ENCODE results near the gene PCDH15.

The PCDH15 gene

DNA sequence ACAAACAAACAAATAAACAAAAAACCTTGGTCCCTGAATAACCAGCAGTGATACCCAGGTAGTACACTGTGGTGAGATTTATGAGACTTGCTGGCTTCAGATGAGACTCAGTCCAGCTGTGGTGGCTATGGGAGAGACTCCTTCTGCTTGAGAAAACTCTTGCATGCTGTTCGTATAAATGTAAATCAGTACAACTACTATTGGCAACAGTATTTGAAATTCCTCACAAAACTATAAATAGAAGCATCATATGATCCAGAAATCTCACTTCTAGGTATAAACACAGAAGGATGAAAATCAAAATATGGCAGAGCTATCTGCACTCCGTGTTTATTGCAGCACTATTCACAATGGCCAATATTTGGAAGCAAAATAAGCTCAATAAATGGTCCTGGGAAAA is 692.1 kb downstream of the PCDH15 start:
- DNase-seq: no peak

DNA sequence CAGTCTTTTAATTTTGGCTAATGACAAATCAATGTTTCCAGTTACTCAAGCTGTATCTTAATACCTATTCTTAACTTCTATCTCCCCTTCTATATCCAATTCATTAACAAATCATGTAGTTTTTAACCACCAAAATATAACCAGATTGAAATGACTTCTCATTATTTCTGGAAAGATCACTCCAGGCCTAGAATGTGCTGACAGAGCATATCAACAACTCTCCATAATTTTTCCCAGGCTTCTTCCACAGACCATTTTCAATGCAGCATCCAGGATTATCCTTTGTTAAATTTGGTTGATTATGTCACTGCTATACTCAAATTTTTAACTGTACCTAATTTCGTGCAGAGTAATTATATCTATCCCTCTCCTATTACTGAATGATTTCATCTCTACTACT is 704.1 kb downstream of the PCDH15 start:
- no peak for DNase-seq

DNA sequence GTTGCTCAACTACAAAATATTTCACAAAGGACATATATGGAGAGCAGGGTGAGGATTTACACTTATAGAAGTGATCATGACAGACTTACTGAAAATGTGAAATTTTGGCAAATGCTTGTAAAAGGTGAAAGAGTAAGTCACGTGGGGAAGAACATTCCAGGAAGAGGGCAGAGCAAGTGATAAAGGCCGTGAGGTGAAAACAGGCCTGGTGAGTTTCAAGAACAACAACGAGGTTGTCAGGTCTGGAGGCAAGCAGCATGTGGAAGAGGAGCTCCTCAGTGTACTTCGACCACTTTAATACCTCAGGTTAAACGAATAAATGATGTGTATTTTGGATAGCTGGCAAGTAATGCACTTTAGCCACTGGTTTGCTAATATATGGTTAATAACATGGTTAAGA is 706.7 kb downstream of the PCDH15 start:
- no peak for DNase-seq

DNA sequence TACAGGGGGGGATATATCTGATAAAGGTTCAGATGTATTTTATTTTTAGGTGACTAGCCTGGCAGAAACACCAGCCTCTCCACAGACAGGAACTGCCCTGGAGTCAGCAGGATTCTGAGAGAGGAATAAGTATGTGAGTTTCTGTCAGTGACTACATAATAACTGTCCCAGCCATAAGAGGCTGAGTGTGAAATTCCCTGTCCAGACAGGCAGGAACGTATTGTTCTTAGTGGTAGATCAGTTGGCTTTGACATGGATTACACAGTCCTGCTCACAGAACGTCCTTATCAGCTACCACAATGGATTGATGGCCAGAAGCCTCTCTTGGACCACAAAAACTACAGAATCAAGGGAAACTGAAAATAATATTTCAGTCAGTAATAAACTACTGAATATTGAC is 709.8 kb downstream of the PCDH15 start:
- no peak for DNase-seq

DNA sequence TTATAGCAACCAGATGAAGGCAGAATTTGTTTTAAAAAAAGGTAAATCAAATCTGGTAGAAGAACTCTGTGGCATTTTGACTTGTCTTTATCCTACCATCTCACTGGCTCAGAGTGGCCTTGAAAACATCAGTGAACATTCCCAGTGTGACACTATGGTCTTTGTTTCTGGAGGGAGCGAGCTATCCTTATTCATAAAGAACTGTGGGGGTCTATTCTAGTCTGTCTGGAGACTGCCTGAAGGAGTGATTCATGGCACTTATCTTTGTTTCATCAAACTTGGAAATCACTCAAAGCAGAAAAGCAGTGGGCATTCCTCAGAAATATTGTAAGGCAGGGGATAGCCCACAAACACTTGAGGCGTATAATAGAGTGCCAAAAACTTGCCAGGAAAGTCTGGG is 719.1 kb downstream of the PCDH15 start:
- DNase-seq: no peak

DNA sequence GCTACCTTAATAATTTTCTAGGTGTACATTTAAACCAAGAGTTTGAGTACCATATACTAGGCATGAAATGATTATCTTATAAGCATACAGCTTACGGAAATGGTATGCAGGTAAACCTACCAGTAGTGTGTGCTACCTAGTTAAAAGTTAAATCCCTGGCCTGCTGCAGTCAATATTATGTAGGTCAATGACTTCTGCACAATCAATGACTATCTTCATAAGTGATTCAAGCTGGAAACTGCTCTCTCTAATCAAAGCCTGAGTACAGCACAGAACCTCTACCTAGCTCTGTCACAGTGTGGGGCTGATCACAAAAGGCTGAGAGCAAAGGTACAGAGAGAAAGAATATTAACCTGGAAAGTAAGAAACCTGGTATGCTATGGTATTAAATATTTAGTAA is 733.7 kb downstream of the PCDH15 start:
- DNase-seq: no peak

DNA sequence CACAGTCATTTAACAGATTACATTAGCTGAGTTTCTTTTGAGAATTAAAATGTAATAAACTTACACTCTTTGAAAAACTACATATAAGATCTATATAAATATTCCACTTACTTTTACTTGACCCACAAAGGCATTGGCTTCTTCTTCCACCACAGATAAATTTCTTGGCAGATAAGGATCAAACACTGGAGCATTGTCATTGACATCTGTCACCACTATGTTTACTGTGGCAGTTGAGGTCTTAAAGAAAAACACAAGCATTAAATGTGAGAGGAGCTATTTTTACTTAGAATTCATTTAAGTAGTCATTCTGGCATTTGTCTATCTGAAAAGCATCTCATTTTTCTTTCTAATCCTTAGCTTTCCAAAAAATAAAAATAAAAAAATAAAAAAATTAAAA is 734.4 kb downstream of the PCDH15 start:
- no peak for DNase-seq

DNA sequence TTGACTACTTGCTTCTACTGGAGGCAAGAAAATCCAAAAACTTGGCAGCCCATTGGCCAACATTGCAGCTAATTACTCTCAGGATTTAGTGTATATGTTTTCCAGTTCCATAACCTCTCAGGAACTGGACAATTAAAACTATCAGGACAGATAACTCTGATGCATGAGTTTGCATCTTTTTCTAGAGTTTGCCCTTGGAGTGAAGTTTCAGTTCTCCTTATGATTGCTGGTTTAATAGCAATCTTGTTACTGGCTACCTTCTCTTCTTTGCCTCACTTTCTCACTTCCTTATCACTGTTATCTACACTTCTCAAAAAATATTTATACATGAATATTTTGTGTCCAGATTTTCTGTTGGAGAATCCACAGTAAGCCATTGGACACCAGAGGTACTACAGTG is 735.9 kb downstream of the PCDH15 start:
- no peak for DNase-seq

DNA sequence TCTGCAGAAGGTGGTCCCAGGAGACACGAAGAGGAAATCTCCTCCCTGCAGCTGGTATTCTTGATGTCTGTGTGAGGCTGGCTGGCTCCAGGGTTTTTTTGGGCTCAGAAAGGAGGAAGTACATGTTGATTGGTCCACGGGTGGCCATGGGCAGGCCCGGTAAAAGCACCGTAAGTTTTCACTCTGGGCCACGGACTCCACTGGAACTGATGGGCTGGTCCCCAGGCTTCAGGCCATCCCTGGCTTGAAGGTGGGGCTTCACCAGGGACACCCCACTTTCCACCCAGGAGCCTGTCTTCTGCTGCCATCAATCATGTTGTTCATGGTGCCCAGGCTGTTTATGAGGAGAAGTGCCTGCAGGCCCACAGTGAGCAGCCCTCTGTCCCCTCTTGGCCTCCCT is 736.8 kb downstream of the PCDH15 start:
- no peak for DNase-seq

DNA sequence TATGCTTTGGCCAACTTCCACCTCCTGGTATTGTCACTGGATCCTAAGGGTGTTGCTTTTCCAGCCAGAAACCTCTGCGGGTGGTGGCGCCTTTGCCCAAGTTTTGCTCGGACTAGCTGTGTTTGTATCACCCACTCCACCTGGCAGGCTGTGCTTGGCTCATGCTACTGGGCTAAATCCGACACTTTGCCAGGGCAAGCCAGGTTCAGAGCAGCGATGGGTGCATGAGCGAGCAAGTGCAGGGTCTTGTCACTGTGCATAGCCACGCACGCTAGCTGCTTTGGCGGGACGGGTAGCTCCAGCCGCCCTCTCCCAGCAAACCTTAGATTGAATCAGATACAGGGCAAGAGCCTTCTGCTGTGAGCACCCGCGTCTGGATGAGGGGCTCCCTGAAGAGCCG is 737.5 kb downstream of the PCDH15 start:
- DNase-seq: no peak

DNA sequence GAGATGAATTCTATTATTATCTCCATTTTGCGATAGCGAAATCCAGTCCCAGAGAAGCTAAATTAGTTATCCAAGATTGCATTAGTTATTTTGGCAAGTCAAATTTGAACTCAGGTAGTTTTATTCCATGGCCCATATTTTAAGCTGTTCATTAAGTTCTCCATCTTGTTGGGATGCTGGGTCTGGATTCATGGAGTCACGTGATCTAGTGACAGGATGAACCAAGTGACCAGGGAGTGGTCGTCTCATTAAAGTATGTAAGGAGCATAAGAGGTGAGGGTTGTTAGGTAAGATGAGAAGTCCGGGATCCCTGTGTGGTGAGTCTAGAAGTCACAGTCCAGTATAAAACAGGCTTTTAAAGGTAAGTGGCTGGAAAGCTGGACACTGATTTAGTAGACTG is 740.5 kb downstream of the PCDH15 start:
- DNase-seq: no peak

DNA sequence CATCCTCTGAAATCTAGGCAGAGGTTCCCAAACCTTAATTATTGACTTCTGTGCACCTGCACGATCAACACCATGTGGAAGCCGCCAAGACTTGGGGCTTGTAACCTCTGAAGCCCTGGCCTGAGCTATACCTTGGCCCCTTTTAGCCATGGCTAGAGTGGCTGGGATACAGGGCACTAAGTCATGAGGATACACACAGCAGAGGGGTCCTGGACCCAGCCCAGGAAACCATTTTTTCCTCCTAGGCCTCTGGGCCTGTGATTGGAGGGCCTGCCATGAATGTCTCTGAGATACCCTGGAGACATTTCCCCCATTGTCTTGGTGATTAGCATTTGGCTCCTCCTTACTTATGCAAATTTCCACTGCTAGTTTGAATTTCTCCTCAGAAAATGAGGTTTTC is 743.7 kb downstream of the PCDH15 start:
- DNase-seq: no peak

DNA sequence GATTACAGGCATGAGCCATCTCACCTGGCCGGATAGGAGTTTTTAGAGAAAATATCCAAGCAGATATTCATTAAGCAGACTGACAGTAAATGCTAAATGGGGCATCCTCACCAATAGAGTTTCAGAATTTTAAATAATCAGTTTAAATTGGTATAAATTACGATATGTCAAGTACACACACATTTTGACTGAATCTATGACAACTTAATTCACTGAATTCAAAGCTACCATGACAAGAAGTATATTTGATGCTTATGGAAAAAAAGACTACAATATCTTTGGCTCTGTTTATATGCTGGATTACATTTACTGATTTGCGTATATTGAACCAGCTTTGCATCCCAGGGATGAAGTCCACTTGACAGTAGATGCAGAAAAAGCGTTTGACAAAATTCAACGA is 774.7 kb downstream of the PCDH15 start:
- no peak for DNase-seq

DNA sequence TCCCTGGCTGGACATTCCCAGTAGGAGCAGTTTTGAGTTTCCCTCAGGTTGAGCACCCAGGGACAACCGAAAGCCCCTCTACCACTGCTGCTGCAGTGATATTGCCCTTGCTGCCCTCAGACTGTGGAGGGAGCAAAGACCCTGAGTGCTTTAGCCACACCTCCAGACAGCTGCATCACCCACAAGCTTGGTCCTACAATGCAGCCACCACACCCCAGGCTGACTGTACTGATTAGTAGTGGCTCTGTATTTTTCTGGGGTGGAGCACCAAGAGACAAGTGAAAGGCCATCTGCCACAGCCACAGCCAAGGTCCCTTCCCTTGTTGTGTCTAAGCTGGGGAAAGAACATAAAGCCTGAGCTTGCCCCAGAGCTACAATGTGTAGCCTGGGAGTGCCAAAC is 789.9 kb downstream of the PCDH15 start:
- DNase-seq: no peak

DNA sequence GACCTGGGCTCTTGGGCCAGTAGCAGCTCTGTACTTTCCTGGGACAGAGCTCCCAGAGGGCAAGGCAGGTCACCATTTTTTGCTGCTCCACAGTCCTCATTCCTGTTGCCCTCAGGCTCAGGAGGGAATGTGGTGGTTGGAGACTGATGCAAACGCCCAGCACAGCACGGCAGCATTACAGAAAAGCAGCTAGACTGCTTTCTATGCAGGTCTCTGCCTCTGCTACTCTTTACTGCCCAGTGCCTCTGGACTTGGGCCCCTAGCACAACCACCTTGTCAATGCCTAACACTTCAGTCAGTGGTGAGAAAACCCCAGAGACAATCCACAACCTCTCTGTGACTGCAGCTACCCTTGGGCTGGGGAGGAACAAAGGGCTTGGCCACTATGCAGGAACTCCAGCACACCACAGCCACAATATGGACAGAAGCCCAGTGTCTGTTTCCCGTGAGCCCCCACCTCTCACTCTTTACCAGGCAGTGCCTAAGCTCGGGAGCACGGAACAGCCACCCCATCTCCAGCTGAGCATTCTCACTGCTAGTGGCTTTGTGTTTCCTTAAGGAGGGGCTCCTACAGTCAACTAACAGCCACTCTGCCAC is 790.6 kb downstream of the PCDH15 start:
- DNase-seq: no peak

DNA sequence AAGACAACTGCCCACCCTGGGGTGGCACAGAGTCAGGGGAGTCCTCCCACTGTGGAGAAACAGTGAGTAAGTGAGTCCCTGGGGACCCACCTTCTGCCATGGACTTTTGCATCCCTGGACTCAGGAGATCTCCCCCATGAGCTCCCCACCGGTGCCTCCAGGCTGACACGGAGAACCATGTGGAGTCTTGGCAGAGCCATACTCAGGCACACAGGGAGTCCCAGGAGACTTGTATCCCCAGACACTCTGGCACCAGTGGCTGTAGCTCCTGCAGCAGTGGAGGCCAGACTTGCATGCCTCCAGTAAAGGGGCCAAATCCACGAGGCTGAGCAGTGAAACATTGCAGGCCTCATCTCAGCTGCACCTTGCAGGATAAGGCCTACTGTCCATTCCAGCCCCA is 791.4 kb downstream of the PCDH15 start:
- DNase-seq: no peak

DNA sequence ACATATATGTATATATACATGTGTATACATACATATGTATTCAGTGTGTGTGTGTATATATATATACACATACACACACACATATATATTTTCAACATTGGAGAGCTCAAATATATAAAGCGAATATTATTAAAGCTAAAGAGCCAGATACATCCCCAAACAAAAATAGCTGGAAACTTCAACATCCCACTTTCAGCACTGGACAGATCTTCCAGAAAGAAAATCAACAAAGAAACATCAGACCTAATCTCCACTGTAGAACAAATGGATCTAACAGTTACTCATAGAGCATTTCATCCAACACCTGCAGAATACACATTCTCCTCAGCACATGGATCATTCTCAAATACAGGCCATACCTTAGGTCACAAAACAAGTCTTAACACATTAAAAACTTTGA is 799.0 kb downstream of the PCDH15 start:
- no peak for DNase-seq

DNA sequence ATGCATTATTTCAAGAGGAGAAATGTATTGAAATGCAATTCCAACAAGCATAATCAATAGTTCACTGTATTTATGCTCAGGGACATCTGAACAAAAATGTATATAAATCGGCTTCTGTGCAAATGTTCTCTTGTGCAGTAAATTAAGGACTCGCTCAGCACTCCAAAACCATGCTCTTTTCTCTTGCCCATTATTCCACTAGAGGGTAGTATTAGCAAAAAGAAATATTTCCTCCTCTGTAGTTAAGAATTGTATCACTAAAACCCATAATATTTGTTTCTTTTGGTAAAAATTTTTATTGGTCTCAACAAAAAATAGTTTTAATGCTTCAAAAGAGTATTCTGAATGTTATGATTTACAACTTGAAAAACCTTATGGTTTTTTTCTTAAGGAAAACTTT is 803.1 kb downstream of the PCDH15 start:
- DNase-seq: no peak

DNA sequence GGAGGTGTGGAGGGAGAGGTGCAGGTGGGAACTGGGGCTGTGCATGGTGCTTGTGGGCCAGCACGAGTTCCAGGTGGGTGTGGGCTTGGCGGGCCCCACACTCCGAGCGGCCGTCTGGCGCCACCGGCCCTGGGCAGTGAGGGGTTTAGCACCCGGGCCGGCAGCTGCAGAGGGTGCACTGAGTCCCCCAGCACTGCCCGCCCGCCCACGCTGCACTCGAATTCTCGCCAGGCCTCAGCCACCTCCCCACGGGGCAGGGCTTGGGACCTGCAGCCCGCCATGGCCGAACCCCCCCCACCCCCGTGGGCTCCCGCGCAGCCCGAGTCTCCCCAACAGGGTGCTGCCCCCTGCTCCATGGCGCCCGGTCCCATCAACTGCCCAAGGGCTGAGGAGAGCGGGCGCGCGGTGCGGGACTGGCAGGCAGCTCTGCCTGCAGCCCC is 810.2 kb downstream of the PCDH15 start:
- no peak for DNase-seq

DNA sequence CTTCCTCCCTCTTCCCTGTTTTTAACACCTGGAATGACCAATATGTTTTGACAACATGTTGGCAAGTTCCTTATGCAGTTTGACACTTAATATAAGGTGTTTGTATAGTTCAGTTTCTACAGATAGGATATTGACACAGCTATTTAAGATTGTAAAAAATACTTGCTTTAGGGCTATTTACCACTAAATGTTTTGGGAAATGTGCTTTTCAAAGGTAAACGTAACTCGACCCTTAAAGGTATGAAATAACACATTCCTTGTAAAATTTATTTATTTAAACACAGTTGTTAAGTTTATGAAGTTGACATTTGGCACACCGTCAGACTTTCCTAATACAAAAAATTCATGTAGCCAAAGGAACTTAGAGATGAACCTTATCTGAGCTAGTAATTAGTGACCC is 817.6 kb downstream of the PCDH15 start:
- DNase-seq: no peak

DNA sequence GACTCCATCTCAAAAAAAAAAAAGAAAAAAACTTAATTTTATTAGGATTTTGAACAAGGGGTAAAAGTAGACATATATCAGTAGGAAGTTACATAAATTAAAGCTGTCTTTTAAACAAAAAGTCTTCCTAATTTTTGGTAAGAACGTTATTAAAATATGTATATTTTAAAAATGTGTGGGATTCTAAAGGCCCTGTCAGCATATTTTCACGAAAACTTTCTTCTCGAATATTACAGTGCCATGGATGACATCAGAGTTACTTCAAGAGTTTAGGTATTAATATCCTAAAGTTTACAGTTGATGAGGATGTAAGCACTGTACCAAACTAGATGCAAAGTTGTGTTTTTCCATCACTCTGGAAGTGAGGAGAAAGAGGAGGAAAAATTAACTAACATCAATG is 820.8 kb downstream of the PCDH15 start:
- no peak for DNase-seq

DNA sequence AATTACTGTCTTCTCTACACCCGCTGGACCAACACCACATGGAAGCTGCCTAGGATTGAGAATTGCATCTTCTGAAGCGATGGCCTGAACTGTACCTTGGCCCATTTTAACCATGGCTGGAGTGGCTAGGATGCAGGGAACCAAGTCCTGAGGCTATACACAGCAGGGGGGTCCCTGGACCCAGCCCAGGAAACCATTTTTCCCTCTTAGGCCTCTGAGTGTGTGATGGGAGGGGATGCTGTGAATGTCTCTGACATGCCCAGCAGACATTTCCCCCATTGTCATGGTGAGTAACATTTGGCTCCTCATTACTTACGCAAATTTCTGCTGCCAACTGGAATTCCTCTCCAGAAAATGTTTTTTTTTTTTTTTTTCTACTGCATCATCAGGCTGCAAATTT is 822.7 kb downstream of the PCDH15 start:
- no peak for DNase-seq

DNA sequence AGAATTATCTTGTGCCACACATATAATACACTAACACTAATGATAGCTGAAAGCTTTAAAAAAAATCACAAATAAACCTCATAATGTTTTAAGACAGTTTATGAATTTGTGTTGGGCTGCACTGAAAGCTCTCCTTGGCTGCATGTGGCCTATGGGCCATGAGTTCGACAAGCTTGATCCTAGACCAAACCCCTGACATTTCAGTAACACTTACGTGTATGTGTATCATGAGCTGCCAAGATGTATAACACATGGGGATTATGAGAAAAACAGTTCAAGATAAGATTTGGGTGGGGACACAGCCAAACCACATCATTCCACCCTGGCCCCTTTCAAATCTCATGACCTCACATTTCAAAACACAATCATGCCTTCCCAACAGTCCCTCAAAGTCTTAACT is 823.8 kb downstream of the PCDH15 start:
- DNase-seq: no peak

DNA sequence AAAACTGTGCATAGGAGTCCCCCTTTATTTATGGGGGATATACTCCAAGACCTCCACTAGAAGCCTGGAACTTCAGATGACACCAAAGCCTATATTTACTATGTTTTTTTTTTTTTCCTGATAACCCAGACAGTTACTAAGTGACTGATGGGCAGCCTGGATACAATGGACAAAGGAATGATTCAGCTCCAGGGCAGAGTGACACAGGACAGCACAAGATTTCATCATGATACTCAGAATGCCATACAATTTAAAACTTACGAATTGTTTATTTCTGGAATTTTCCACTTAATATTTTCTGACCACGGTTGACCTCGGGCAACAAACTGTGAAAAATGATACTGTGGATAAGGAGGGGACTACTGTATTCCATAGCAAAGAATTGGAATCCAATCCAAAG is 843.6 kb downstream of the PCDH15 start:
- DNase-seq: no peak

DNA sequence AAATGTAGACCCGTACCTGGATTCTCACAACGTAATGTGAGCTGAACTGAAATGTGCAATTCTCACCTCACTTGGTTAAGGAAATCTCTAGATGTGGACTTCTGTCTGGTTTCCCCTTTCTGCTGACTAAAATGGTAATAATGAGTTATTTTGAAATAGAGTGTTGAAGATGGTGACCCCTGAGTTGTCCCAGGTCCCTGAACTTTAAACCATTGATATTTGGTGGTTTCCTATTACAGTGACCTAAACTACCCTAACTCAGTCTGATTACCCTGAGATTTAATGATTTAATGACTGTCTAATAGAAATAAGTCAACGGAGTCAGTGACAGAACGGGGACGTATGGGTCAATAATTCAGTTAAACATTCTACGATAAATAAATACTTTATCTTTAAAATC is 845.9 kb downstream of the PCDH15 start:
- no peak for DNase-seq
